ENCODE results near the gene PHLDA1.
"Not testable (repeated sequence)": the region's sequence is repeated elsewhere in the genome, so short reads cannot be mapped to it uniquely, and the experiment has no call there.

PHLDA1 gene

GRCh38 chr12:76018111-76018510 lies 13.5 kb downstream of the PHLDA1 start:
- DNase-seq, result peak; percentile 69

DNA sequence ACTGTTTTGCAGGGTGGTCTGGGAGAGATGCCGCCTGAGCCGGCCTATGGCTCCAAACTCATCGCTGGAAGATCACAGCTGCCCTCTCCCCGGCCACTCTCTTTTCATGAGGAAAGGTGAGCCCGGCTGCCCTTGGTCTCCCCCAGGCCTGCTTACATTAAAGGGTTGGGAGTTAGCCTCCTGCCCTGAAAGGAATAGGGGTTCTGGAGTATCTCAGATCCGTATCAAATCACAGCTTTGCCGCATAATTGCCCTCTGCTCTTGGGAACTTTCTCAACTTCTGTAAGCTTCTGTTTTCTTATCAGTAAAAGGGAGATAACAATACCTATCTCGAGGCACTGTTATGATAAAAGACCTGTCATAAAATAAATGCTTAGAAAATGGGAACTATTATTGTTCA lies 17.6 kb downstream of the PHLDA1 start:
- DNase-seq, result no peak

- DNase-seq, result no peak
Measured at GRCh38 chr12:76013603-76014002, 18.0 kb downstream of the PHLDA1 start.

GRCh38 chr12:76012644-76013043 lies 18.9 kb downstream of the PHLDA1 start:
- no peak for DNase-seq

- DNase-seq, result peak; percentile 90
Measured at GRCh38 chr12:76010732-76011458, 20.7 kb downstream of the PHLDA1 start.

DNA sequence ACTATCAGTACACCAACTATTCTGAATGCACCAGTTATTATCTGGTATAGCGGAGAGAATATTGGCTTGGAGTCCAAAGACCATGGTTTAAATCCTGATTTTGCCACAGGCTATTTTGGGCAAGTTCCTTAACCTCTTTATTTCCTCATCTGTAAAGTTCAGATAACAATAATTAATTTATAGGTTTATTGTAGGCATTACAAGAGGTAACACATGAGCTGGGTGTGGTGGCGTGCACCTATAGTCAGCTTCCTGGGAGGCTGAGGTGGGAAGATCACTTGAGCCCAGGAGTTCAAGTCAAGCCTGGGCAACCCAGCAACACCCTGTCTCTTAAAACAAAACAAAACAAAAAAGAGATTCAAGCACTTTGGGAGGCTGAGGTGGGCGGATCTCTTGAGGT lies 23.1 kb downstream of the PHLDA1 start:
- DNase-seq, result no peak

DNA sequence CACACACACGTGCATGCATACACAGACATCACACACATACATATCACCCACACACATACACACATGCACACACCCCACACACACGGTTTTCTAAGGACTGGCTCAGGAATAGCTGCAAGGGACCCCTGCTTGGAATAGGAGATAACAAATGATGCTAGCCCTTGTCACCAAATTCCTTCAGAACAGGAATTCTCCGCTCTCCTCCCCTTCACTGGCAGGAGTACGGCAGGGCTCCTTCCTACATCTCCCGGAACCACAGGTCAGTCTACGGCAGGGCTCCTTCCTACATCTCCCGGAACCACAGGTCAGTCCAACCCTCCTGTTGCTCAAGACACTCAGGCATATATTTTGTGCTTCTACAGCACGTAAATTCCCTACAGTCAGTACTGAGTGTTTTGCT lies 23.9 kb downstream of the PHLDA1 start:
- no peak for DNase-seq

GRCh38 chr12:76006028-76006925 lies 25.3 kb downstream of the PHLDA1 start:
- DNase-seq, result no peak

DNA sequence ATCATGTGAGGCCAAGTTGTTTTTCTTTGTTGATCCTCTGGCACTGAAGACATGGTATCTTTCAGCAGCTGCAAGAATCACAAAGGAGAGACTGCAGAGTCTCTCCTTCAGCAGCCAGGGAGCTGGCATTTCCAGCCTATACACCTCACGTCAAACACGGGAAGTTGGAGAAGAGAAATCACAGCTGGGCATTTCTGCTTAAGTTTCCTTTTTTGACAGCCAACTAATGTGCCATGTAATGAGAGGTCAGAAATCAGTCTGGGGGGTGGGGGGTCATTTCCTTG lies 28.3 kb downstream of the PHLDA1 start:
- DNase-seq, result no peak

GRCh38 chr12:76002598-76003354 lies 28.8 kb downstream of the PHLDA1 start:
- DNase-seq, result no peak

GRCh38 chr12:75998292-75999063 lies 33.1 kb downstream of the PHLDA1 start:
- DNase-seq, result peak; percentile 39

GRCh38 chr12:75997658-75998057 lies 33.9 kb downstream of the PHLDA1 start:
- no peak for DNase-seq

GRCh38 chr12:75996861-75997447 lies 34.6 kb downstream of the PHLDA1 start:
- no peak for DNase-seq

GRCh38 chr12:75995691-75996090 lies 35.9 kb downstream of the PHLDA1 start:
- DNase-seq, result no peak

DNA sequence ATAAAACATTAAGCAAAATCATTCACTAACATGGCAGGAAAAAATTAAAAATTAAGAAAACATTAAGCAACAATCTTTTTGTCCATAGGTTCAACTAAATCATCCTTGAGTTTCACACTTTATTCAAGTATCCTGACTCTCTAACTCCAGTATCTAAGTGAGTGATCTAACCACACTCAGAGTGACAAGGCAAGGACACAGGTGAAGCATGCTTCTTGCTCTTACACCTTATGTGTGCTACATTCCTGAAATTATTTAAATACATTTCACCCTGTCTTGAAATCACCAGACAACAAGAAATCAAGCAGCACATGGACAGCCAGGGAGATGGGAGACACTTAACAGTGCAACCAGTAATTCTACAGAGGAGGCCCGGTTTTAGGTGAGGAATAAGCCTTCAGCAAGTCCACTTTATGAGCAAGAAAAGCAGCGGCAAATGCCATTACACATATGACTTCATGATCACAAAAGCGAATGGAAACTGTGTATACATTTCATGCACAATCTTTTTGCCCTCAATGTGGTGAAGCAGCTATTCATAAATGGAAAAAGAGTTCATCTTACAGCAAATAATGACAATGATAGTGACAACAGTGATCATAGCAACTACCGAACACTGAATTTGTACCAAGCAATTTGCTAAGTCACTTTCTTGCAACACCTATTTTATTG lies 37.4 kb downstream of the PHLDA1 start:
- DNase-seq, result no peak

GRCh38 chr12:75991753-75992152 lies 39.8 kb downstream of the PHLDA1 start:
- no peak for DNase-seq

- DNase-seq, result no peak
Measured at GRCh38 chr12:75990189-75990912, 41.2 kb downstream of the PHLDA1 start.

- not testable (repeated sequence) for DNase-seq
Measured at GRCh38 chr12:75987709-75988108, 43.9 kb downstream of the PHLDA1 start.

DNA sequence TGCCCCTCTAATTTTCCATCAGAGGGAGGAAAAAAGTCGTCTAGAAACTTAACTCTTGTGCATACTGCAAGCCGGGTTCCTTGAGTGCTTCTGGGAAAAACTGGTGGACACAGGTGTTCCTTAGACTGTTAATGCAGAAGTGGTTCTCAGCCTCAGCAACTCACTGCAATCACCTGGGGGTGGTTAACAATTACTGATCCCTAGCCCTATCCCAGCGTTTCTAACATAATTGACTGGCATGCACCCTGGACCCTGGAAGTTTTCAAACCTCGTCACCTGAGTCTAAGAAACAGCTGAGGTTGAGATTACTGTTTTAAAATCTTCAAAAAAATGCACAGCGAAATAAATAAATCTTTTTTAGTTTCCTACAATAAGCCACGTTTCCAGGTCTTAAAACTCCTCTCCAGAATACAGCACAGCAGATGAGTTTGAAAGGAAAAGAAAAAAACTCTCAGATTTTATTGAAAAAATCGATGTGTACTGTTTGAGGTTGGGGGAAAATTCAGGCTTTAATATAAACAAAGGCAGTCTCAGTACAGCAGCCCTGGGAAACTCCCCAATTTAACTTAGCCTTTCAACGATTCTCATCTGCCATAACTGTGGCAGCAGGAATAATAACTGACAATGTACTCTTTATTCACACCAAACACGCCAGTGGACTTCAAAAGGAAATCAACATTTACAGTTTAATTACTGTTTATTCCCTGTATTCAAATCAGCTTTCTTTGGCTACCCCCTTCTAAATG lies 45.4 kb downstream of the PHLDA1 start:
- no peak for DNase-seq

GRCh38 chr12:75985566-75985965 lies 46.0 kb downstream of the PHLDA1 start:
- DNase-seq, result no peak
